Inflammatory macrophage treated with lipopolysaccharide for 1 hour (primary cell): ENCODE data around the gene LPAR4.
"Not testable (repeated sequence)": the region's sequence is repeated elsewhere in the genome, so short reads cannot be mapped to it uniquely, and the experiment has no call there.

Source experiments
- DNase-seq, 2 donors: peaks; one replicate each; pipeline ENCODE4 v3.0.0-alpha.2; 2020 to 2022

Gene LPAR4, protein sequence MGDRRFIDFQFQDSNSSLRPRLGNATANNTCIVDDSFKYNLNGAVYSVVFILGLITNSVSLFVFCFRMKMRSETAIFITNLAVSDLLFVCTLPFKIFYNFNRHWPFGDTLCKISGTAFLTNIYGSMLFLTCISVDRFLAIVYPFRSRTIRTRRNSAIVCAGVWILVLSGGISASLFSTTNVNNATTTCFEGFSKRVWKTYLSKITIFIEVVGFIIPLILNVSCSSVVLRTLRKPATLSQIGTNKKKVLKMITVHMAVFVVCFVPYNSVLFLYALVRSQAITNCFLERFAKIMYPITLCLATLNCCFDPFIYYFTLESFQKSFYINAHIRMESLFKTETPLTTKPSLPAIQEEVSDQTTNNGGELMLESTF

DNA sequence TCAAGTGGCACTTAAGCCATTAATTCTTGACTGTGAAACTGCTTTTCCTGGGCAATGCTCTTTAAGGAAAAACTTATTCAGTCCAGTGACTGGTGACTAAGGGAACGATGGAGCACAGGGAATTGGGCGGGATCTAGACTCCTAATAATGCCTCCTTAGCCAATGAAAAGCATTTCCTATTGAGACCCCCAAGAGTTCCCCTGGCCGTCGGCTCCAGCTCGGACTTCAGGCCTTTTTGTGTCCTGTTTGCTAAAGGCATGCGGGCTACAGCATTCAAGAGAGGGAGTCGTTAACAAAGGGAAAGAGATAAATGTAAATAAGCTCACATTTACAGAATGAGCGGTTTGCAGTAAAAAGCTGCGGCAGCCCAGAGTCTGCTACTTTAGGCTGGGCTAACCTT, at the start of gene LPAR4:
LPAR4 (plus strand) TSS at position 232 of the 400 bp plus-strand sequence. CDS start 7,150 bp downstream, outside the sequence.
- no peak for DNase-seq

DNA sequence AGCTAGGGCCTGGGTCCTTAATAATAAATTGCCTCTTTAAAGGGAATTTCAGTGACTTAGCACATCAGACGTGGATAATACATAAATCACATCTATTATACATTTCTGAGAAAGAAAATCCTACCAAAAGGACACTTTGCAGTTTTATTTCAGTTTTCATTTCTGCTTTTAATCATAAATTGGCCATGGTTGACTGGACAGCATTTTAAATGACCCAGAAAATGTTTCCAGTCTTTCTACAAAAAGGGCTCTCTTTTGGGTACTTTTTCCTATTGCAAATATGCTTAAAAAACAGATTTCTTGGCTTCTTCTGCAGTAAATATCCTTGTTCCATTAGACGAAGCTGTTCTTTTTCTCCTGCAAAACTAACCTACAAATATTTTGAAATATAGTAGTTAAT, 41.4 kb upstream of the LPAR4 start:
- no peak for DNase-seq

DNA sequence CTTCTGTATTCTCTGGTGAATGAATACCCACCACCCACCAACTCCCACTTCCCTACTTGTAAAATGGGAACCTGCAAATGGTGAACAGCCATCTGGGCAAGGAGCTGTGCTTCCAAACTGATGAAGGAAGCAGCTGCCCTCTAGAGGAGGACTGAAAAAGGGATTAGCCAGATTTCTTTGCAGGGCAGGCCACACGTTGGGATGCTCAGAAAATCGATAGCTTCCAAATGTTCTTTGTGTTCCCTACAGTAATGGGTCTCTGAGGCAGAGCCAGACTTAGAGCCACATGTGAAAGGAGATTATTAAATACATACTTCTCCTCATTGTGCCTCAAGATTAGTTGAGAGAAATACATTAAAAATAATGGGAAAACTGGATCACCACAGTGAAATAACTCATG, 39.3 kb upstream of the LPAR4 start:
- DNase-seq: peak; percentile 41 to 57

DNA sequence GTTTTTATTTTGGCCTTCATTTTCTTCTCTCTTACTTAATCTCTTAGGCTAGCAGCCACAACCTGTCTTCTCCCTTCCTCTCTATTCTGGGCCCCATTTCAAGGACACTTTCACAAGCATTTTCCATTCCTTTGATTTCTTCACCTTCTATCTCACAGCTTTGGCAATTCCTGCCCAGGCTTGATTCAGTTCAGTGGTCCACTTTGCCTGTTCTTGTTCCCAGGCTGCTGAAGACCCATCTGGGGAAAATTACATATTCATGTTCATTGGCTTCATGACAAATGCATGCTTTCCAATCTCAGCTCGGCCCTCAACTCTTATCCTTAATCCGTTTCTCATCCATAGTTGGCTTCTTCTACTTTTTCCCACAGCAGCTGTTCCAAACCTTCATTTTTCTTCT, 38.7 kb upstream of the LPAR4 start:
- no peak for DNase-seq

DNA sequence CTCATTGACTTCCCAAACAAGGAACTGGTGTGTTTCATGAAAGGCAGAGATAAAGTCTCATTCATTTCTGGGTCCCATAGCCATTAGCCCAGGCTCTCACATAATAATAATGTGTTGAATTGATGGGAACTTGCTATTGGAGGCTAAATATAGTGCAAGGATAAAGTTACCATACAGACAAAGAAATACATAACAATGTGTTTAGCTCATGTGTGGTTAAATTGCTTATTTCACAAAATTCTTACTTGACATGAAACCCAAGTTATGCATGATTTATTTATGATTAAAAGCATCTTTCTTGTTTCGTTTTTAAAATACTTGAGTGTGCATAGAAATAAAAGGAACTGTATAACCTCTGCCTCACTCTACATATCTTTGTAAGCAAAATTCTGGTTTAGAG, 37.3 kb upstream of the LPAR4 start:
- no peak for DNase-seq

DNA sequence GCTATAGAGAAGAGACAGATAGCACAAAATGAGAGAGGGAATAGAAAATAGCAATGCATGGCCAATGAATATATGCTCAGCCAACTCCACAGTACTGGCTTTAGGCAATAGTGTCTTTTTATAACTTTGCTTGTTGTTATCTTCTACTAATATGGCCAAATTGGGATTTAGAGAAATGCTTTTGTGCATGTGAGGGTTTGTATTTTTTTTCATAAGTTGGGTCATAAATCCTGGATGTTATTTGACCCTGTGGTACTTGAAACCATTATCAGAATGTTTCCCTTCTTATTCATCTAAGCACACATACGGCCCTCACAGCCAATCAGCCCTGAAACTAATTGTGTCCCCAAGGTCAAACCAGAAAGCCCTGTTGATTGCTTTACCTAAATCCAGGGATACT, 35.2 kb upstream of the LPAR4 start:
- no peak for DNase-seq

DNA sequence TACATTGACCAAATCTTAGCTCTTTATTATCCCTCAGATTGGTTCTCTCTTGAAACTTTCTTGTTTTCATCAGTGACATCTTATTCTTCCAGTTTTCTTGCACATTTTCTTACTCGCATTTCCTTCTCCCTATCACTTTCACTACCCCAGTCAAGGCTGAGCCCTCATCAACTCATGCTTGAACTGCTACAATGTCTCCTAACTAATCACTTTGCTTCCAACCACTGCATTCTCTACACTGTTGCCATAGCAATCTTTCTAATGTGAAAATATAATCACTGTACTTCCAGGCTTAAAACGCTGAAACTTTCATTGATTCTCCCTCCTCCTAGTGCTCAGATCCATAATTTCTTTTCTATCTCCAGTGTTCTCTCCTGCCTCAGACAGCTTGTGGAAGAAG, 22.2 kb upstream of the LPAR4 start:
- DNase-seq: no peak

DNA sequence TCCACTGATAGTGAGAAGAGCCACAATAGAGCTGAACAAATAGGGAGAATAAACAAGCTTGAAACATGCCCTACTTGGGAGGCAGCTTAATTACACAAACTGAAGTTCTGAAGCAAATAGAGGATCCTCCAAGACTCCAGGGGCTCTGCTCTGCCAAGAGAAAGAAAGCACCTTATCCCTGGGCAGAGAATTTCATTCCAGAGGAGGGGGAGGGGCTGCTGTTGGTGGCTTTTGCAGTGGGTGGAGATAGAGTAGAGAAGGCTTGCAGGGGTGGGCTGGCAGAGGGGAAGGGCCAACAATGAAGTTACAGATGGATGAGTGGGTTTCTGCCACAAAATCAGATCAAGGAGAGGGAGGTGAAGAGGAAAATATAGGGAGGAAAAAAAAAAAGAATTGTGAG, 1.0 kb upstream of the LPAR4 start:
- DNase-seq: no peak

DNA sequence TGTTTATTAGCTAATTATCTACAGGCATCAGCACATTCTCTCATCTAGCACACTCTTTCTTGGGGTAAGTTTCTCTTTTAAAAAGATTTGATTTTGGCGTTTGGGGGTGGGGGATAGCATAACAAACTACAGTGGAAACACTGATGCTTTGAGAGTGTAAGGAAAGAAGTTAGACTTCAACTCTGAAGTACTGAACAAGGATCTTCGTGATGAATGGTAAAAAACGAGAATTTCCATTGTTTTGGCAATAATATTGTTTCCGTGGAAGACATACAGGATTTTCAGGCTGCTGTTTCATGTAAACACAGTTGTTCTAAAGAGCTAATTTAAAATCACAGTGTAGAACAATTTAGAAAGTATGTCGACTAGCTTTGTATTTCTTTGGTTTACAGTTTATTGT, 451 bp downstream of the LPAR4 start:
- no peak for DNase-seq

DNA sequence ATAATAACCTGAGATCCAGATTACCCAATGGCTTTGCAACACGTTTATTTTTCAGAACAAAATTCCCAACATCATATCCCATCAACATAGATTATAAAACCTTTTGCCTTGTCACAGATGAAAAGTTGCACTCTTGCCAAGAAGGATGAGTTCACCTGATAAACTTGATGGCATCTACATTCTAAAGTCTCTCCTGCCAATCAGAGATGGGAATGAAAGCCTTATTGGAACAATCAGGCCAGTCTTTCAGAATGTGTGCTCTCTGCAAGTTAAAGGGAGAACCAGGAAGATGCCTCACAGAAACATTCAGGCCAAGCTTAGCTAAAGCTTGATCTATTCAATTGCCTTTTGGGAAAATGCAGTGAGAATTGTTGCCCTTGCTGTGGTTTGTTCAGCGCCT, 1.3 kb downstream of the LPAR4 start:
- no peak for DNase-seq

DNA sequence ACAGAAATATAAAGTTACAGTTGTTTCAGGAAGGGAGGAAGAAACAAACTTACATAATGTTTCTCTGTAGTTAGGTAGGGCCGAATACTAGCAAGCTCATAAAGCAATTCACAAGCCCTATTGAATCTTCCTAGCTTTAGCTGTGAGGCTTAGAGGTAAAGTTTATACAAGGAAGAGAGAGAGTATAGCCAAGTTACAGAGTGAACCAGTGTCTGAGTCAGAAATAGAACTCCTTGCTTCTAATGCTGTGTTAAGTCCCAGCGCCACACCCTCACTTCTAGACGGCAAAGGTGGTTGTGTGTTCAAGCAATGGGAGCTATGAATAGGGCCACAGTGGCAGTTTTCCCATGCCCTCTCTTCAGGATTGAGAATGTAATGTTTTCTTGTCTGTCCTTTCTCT, 6.1 kb downstream of the LPAR4 start:
- DNase-seq: no peak

DNA sequence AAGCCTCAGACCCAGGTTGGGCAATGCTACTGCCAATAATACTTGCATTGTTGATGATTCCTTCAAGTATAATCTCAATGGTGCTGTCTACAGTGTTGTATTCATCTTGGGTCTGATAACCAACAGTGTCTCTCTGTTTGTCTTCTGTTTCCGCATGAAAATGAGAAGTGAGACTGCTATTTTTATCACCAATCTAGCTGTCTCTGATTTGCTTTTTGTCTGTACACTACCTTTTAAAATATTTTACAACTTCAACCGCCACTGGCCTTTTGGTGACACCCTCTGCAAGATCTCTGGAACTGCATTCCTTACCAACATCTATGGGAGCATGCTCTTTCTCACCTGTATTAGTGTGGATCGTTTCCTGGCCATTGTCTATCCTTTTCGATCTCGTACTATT, 7.4 kb downstream of the LPAR4 start:
- DNase-seq: no peak

DNA sequence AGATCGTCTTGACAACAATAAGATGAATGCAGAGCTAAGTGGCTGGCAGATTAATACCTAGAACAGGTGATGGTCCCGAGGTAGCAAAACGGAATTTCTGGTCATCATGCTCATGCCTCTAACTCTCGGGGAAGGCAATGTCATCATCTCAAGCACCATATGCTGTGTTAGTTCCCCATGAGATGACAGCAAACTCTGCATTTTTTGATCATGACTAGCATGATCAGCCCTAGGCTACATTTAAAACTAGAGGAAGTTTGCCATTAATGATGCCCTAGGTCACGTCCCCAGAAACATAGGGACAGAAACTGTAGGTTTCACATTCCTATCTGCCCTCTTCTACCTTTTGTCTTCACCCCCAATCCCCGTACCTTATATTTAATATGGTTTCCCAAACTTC, 11.6 kb downstream of the LPAR4 start:
- no peak for DNase-seq

DNA sequence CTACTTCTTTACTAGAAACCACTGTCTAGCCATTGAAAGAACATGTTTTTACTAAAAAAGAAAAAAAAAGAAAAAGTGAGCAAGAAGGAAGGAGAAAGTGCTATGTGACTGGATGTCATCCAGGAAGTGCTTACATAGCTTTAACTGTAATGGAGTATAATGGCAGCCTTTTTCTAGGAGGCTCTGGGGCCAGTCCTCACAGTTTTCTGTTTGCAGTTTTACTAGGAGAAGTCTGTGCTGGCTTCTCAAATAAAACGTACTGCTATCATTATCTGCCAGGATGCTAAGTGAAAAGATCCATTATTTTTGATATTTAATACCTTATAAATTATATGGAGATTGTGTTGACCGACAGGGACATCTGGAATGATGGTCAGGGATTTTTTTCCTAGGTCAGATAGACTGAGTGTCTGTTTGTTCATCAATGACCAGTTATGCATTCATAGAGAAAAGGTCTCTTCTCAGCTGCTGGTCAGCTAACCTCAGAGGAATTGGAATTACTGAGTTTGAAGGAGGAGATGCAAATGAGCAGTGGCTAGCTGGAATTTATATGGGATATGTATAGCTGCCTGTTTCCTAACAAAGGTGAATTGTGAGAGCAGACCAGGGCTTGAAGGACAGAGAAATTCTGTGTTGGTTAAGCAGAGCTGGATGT, 21.7 kb downstream of the LPAR4 start:
- DNase-seq: no peak

DNA sequence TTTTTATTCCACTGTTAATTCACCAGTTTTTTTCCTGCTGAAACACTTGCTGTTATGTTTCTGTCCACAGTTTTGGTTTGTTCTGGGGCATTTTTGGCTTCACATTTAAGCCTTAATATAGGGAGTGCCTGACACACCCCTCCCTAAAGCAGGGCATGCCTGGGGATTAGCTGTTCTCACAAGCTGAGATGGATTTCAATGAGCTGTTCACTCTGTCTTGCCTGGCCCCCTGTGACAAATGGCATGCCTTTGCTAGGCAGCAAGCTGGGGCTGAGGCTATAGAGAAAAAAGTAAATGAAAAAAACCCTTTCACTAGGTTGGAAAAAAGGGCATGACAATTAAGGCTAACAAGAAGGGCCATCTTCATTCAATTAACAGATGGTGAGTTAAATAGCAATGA, 22.4 kb downstream of the LPAR4 start:
- DNase-seq: no peak

DNA sequence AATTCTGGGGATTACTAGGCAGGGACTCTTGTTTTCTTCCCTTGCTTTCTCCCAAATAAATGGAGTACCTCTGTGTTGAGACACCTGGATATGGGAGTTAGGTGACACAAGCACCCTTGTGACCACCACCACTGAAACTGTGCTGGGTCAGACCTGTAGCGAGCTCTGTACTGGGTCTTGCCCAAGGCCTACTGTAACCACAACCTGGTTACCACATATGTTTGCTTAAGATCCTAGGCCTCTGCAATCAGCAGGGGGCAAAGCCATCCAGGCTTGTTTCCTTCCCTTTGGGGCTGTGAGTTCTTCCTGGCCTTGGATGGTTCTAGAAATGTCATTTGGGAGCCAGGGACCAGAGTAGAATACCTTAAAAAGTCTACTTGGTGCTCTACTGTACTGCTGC, 49.4 kb downstream of the LPAR4 start:
- no peak for DNase-seq

DNA sequence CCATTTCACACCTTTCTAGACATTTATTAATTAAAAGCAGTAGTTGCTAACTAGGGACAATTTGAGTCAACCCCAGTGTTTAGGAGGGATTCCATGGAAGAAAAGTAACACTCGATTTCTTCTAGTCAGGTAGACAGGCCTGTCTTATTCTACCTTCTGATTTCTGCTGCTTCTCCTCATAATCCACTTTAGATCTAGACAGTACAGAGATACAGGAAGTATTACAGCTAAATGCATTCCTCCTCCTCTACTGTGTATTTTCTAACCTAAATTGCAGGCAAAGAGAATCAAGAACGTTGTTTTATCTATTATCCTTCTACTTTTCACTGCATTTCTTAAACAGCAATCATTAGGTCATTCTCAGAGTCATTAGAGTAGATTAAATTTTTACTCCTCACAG, 52.6 kb downstream of the LPAR4 start:
- no peak for DNase-seq

DNA sequence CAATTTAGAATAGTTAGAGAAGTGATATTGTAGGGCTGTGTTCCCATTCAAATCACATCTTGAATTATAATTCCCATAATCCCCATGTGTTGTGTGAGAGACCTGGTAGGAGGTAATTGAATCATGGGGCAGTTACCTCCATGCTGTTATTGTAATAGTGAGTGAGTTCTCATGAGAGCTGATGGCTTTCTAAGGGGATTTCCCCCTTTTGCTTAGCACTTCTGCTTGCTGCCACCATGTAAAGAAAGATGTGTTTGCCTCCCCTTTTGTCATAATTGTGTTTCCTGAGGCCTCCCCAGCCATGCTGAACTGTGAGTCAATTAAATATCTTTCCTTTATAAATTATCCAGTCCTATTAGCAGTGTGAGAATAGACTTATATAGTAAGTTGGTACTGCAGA, 53.2 kb downstream of the LPAR4 start:
- DNase-seq: no peak

DNA sequence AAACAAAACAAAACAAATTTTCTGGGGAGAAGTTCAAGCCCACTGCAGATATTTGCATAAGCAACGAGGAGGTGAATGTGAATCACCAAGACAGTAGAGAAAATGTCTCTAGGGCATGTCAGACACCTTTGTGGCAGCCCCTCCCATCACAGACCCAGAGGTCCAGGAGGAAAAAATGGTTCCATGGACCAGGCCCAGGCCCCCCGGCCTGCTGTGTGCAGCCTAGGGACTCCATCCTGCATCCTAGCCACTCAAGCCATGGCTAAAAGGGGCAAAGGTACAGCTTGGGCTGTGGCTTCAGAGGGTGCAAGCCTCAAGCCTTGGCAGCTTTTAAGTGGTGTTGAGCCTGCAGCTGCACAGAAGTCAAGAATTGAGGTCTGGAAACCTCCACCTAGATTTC, 54.0 kb downstream of the LPAR4 start:
- DNase-seq: no peak

DNA sequence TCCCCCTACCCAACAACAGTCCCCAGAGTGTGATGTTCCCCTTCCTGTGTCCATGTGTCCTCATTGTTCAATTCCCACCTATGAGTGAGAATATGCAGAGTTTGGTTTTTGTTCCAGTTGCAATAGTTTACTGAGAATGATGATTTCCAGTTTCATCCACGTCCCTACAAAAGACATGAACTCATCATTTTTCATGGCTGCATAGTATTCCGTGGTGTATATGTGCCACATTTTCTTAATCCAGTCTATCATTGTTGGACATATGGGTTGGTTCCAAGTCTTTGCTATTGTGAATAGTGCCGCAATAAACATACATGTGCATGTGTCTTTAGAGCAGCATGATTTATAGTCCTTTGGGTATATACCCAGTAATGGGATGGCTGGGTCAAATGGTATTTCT, 55.0 kb downstream of the LPAR4 start:
- not testable (repeated sequence) for DNase-seq
